HEK293T (cell line): ENCODE measurements around the gene WAPL.

Experiments used
- CTBP1 ChIP-seq: fragments of 450-650 bp; IDR thresholded peaks from 2 replicates; pipeline ENCODE4 v1.6.1; 2016; ENCODE audit warnings: borderline replicate concordance
- ELF4 ChIP-seq: fragments of 450-650 bp; IDR thresholded peaks from 2 replicates; pipeline ENCODE4 v1.6.1; 2017; ENCODE audit warnings: antibody characterized with exemption
- FOXM1 ChIP-seq: fragments of 450-650 bp; IDR thresholded peaks from 2 replicates; pipeline ENCODE4 v1.6.1; 2017; ENCODE audit warnings: mild to moderate bottlenecking, borderline replicate concordance
- HDGF ChIP-seq: fragments of 450-650 bp; IDR thresholded peaks from 2 replicates; pipeline ENCODE4 v1.6.1; 2017; ENCODE audit warnings: antibody characterized with exemption, borderline replicate concordance
- SP1 ChIP-seq: fragments of 450-650 bp; IDR thresholded peaks from 2 replicates; pipeline ENCODE4 v1.6.1; 2017
- SUZ12 ChIP-seq: fragments of 450-650 bp; IDR thresholded peaks from 2 replicates; pipeline ENCODE4 v1.6.1; 2016; ENCODE audit warnings: mild to moderate bottlenecking
- TARDBP ChIP-seq: fragments of 450-650 bp; IDR thresholded peaks from 2 replicates; pipeline ENCODE4 v1.6.1; 2016

DNA sequence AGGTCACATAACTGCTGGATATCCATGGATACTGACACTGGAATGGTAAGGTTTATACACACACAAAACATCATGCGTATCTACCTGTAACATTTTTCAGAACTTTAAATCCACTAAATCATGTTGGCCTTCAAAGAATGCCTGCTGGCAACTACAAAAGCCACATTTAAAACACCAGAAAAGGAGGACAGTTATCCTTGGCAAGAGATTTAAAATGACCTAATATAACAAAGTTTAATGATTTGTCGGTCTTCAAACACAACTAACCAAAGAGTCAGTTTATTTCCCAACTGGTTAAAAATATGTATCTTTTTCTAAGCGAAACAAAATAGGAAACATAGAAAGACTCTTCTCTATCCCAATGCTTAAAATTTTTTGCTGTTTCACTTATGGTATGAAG is 24.0 kb downstream of the WAPL start:
- TF ChIP-seq FOXM1 (no peak), TARDBP (no peak), SP1 (no peak), CTBP1 (no peak), SUZ12 (no peak), ELF4 (no peak), HDGF (no peak)
